ENCODE data around the gene ANXA2R. TPM values are rescaled to one million over a fixed set of nuclear protein-coding genes. Genes with fewer than 3 reads are reported as not detected.
"Not testable (repeated sequence)": the region's sequence is repeated elsewhere in the genome, so short reads cannot be mapped to it uniquely, and the experiment has no call there.

ANXA2R gene
- total RNA-seq, 2 donors from 2014 or later: 1.6 to 1.9 TPM

- intact Hi-C loops (cut with DNase I): loop anchor here in 1 of 2 donors (1.0 kb wide), 1 partner anchor 19 kb away; no protein-coding TSS in a partner anchor
- DNase-seq: no peak
- ATAC-seq: no peak
These were observed 1.0 kb downstream of the ANXA2R start for GRCh38 chr5:43039152-43039470.

GRCh38 chr5:43038496-43038989, 1.6 kb downstream of the ANXA2R start:
- DNase-seq (peak; percentile 29), ATAC-seq (no peak)
- intact Hi-C loops (cut with DNase I): no loop called here

GRCh38 chr5:43037636-43038495, 2.3 kb downstream of the ANXA2R start:
- no peak for DNase-seq
- no peak for ATAC-seq
- intact Hi-C loops (cut with DNase I): no loop called here

- no peak for ATAC-seq
- intact Hi-C loops (cut with DNase I): no loop called here
- no peak for DNase-seq
These were observed 3.1 kb downstream of the ANXA2R start for GRCh38 chr5:43036856-43037635.

- ATAC-seq (no peak), DNase-seq (no peak)
- intact Hi-C loops (cut with DNase I): no loop called here
These were observed 3.7 kb downstream of the ANXA2R start for GRCh38 chr5:43036409-43036808.

- ATAC-seq: no peak
- intact Hi-C loops (cut with DNase I): no loop called here
- no peak for DNase-seq
These were observed 5.5 kb downstream of the ANXA2R start for GRCh38 chr5:43034591-43034968.

GRCh38 chr5:43033841-43034590, 6.1 kb downstream of the ANXA2R start:
- ATAC-seq (no peak), DNase-seq (no peak)
- intact Hi-C loops (cut with DNase I): no loop called here

GRCh38 chr5:43027054-43027785, 12.9 kb downstream of the ANXA2R start:
- DNase-seq (no peak), ATAC-seq (no peak)
- intact Hi-C loops (cut with DNase I): no loop called here

GRCh38 chr5:43025184-43025950, 14.8 kb downstream of the ANXA2R start:
- ATAC-seq; DNase-seq; intact Hi-C loops (cut with DNase I): not testable (repeated sequence)

- intact Hi-C loops (cut with DNase I): no loop called here
- DNase-seq (no peak), ATAC-seq (no peak)
These were observed 15.9 kb downstream of the ANXA2R start for GRCh38 chr5:43024217-43024616.

- no peak for DNase-seq
- intact Hi-C loops (cut with DNase I): no loop called here
- ATAC-seq: no peak
These were observed 19.0 kb downstream of the ANXA2R start for GRCh38 chr5:43021151-43021550.

- ATAC-seq: no peak
- intact Hi-C loops (cut with DNase I): loop anchor here in 1 of 2 donors (1.0 kb wide), 1 partner anchor 19 kb away; no protein-coding TSS in a partner anchor
These were observed 19.7 kb downstream of the ANXA2R start for GRCh38 chr5:43020399-43020746.

GRCh38 chr5:43019614-43020398, 20.3 kb downstream of the ANXA2R start:
- intact Hi-C loops (cut with DNase I): loop anchor here in 1 of 2 donors (1.0 kb wide), 1 partner anchor 19 kb away; no protein-coding TSS in a partner anchor
- DNase-seq: peak; percentile 72
- ATAC-seq: peak; percentile 23 to 34

More at GRCh38 chr5:43020399-43020746, 19.7 kb downstream of the ANXA2R start:
- no peak for DNase-seq

GRCh38 chr5:43019291-43019613, 20.9 kb downstream of the ANXA2R start:
- intact Hi-C loops (cut with DNase I): no loop called here
- DNase-seq: no peak
- ATAC-seq: no peak

GRCh38 chr5:43017428-43017815, 22.7 kb downstream of the ANXA2R start:
- peak; percentile 51 to 61 for ATAC-seq
- intact Hi-C loops (cut with DNase I): no loop called here
- DNase-seq: peak; percentile 43

GRCh38 chr5:43016217-43016779, 23.8 kb downstream of the ANXA2R start:
- DNase-seq (no peak), ATAC-seq (no peak)
- intact Hi-C loops (cut with DNase I): no loop called here

- DNase-seq: no peak
- ATAC-seq: no peak
- intact Hi-C loops (cut with DNase I): no loop called here
These were observed 25.6 kb downstream of the ANXA2R start for GRCh38 chr5:43014522-43014921.
